IPS DF 19.7 (cell line): ENCODE measurements around the gene SDCBP2.

Source experiments
- DNase-seq: peaks from one replicate; pipeline ENCODE4 v3.0.0-alpha.2; 2013; ENCODE audit warnings: low read depth, low spot score

SDCBP2 gene

DNA sequence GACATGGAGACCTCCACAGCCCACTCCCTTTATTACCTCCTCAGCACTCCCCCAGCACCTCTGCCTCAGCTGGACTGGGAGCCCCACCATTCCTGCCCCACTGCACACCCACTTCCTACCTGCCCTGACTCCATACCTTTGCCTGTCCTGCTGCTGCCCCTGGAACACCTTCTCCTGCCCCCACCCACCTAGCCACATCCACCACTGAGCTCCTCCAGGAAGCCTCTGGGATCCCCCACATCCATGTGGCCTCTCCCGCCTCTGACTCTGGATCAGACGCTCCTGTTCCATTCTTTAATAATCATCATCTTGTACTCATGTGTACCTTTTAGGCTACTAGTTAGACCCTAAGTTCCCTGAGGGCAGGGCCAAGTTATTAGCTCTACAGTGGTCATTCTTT is 2.2 kb upstream of the SDCBP2 start:
- DNase-seq = no peak

DNA sequence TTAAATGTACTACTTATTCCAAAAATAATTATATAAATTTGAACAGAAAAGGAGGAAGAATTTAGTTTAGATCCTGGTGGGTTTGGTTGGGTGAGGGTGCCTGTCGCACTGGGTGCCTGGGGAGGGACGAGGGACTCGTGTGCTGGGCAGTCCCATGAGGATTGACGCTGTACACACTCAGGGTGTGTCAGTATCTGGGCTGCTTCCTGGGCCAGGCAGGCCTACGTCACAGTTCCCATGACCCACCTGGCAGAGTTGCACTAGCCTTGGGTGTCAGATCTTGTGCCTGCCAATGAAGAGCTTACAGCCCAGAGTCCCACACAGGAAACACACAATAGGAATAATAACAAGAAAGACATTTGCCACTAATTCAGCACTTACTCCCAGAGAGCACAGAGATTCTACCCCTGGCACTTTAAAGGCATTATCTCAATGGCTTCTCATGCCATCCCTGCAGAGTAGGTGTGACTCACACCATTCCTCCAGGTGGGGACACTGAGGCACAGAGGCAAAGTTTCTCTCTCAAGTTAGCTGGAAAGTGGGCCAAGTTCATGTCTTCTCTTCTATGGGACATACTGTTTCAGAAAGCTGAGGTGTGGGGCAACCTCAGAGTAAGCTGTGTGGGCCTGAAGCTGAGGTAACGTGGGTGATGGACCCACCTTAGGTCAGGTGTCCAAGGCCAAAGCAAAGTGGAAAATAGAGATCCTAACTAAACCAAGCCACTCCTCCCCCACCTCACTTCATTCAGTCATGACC is 1.3 kb upstream of the SDCBP2 start:
- no peak for DNase-seq

DNA sequence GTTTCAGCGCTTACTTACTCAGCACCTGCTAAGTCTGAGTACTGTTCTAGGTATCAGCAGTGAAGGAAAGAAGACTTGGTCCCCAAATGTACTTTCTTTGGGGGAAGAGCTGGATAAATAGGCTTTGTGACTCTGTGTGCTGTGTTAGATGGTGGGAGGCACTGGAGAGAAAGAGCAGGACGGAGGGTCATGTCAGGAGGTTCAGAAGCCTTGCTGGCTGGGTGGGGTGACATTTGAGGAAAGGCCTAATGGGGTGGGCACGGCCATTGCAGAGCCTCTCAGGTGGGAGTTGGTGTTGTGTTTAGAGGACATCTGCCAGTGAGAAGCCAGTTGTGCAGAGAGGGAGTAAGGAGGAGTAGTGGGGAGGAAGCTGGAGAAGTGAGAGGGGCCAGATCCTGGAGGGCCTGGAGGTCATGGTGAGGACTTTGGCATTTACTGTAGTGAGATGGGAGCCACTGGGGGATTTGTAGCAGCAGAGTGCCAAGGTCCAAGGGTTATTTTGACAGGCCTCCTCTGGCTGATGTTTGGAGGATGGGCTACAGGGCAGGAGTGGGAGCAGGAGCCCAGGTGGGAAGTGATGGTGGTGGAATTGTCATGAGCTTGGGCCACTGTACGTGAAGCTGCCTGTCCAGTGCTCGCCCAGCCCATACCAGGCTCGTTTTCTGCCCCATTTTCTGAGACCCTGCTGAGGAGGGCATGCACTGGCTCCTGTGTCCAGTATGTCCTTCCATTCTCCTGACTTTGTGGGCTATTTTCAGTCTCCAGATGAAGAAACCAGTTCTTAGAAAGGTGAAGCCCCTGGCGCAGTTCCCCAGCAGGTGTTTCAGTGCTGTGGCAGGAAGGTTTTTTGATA is 886 bp downstream of the SDCBP2 start:
- no peak for DNase-seq

- DNase-seq = no peak
Observed at GRCh38 chr20:1327241-1327653, 1.7 kb downstream of the SDCBP2 start.

DNA sequence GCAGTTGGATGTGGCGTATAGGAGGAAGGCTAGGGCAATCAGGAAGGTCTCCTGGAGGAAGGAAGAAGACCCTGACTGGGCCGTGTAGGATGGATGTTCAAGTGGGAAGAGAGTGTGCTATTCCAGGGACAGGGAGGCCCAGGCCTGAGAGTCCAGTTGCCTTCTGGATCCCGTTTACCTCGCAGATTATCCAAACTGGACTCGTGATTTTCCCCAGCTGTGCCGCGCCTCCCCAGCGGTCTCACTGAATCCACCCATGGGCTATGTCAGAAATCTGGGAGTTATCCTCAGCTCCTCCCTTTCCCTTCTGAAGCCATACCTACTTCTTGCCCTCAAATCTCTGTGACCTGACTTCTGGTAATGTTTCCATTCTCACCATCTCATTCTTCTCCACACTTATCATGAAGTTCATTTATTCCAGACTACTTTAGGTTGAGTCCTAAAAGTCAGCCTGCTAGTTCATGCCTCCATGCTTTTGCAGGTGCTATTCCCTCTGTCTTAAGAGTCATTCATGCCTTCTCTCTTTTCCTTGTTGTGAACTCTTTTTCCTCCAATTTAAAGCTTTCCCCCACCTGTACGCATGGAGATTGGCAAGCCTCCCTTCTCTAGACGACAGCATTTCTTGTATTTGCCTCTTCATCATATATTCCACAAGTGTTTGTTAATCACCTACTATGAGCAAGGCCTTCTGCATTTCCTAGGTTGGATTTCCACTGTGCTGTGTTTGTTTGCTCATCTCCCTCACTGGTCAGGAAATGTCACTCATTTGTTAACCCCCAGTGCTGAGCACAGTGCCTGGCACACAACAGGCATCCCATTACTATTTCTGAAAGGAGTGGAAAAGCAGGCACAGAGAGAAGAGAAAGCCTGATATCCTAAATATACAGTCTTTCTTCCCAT is 2.7 kb downstream of the SDCBP2 start:
- DNase-seq = no peak

DNA sequence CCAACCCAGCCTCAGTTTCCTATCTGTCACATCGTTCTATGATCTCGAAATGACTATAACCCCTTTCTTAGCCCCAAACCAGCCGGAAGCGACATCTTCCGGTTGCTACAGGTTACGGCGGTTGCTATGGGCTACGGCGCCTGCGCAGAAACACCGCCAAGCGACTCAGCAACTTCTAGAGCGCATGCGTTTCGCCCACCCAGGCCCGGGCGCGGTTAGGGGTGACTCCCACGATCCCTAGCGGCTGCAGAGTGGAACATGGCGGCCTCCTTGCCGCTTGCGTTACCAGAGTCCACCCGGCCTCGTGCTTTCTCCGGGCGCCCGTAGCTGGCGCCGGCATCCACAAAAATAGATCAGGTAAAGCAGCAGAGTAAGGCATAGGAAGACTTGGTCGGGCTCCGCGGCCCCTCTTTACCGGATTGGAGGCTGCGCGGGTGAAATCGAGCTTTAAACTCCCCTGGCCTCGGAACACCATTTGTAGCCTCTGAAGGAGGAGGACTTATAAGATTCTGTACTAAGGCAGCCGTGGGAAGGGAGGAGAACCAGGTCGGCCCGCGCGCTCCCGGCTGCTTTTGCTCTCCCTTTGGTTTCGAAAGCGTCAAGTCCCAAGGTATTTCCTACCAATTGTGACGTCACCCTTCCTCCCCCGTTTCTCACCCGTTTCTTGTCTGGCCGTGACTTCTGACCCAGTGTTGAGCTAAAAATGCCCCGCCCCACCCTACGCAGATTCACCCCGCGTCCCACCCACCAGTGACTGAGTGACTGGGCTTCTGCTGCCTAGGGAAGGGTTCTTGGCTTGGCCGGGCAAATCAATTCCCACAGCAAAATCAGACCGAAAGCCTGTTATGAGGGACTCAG is 3.5 kb downstream of the SDCBP2 start:
- DNase-seq = peak; percentile 74

GRCh38 chr20:1324598-1325172 is 4.3 kb downstream of the SDCBP2 start:
- DNase-seq = no peak

DNA sequence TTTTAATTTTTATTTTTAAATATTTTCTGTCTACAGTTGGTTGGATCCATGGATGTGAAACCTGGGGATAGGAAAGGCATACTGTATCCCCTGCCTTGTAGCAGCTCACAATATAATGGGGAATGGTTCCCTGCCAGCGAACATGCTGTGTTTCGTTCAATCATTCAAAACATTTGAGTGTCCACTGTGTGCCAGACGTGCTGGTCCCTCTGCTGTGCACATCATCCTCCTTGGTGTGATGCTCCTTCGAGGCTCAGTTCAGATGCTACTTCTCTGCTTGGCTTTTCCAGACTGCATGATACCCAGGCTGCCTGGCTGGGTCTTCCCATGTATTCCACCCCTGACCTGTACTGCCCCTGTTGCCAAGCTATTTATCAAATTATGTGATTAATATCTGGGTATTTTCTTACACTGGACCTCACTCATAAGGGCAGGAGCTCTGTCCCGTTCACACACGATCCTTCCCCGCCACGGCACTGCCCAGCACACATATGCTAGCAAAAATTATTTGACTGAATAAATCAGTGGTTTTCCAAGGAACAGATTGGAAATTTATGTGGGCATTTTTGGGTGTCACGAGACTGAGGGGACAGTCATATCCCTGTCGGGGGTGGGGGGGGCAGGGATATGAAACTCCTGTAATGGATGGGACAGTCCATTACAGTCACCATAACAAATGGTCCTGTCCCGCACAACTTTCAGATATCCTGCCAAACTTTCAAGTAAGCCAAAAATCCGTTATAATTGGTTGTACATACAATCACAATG is 4.9 kb downstream of the SDCBP2 start:
- no peak for DNase-seq

DNA sequence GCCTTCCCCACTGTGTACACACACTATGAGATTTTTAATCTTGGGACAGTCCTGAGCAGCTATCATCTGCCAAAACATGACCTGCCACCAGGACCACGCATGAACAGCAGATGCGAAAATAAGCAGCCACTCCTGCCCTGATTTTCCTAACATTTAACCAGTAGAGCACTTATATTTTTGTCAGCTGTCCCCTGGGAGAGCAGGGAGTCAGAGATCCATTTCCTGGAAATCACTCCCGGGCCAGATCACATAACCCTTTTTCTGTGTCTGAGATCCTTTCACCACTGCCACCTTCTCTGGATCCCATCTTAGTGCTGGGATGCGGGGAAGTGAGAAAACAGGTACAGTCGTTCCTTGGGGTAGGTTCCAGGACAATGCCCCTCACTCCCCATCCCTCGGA is 5.7 kb downstream of the SDCBP2 start:
- DNase-seq = no peak

- DNase-seq = no peak
Observed at GRCh38 chr20:1322511-1323245, 6.3 kb downstream of the SDCBP2 start.

DNA sequence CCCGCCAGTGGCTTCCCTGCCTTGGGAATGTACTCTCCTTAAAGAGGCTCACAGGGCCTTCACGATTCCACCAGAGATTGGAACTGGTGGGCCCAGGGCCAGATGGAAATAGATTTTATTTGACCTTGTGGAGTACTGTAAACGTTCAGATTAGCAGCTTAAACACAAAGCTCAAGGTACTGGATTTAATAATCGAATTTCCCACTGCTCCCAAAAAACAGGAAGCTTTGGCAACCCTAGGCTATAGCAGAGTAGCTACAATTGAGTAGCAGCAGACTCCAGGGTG is 7.3 kb downstream of the SDCBP2 start:
- DNase-seq = no peak

DNA sequence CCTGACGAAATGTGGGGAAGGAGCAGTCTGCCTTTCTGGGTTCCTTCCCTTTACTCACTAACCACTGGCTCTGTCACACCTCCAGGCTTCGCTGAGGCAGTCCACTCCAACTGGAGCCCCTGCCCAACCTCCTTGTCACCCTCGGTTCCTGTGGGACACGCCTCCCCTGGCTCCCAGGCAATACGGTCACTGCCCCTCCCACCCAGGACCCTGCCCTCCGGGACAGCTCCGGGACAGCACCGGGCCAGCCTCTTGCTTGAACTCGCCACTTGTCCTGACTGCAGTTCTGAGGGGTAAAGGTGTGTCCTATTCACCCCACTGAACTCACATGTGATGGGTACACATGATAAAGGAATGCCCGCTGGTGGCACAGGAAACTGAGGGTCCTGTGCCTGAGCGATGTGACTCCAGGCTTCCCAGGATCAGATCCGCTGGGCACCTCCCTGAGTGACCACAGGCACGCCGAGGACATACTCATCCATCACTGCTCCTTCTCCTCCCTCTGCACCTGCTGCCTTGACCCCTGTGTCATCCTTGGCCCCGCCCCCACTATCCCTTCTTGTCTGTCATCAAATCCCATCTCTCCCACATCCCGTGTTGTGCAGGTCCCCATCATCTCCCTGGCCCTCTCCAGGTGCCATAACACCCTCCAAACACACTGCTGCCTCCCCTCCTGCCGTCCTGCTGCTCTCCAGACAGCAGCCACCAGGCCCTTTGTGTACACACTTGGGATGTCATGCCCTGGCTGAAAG is 7.9 kb downstream of the SDCBP2 start:
- no peak for DNase-seq

DNA sequence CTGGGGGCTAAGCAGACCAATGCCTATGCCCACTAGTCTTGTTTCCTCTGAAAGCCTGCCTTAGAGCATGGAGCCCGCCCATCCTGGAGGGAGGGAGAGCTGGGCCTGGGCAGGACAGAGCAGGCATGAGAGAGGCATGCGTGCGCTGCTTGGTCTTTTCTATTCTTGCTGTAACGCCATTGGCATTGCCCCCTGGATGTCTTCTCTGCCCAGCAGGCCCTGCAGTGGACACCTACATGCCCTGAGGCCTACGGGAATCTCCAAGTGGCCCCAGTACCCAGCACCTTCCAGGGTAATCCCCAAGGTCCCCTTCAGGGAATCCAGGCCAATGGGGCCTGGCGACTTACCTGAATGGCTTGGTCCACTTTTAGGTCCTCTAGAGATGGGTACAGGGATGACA is 8.9 kb downstream of the SDCBP2 start:
- no peak for DNase-seq

- DNase-seq = no peak
Observed at GRCh38 chr20:1319462-1319861, 9.5 kb downstream of the SDCBP2 start.

DNA sequence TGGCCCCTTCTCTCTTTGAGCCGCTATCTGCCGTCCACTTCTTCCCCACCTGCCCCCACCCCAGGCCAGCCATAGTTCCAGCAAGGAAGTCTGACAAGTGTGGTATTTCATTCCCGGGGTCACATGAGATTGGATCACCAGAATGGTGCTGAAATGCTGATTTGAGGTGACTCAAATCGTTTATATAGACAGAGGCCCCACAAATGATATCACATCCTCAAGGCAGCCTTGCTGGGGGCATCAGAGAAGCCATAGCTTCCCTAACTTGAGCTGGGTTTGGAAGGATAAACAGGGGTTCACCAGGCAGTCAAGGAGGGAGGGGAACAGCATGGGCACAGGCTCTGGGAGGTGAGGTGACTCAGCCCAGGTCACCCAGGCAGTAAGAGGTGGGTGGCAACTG is 9.9 kb downstream of the SDCBP2 start:
- no peak for DNase-seq

- DNase-seq = no peak
Observed at GRCh38 chr20:1317545-1318255, 11.2 kb downstream of the SDCBP2 start.

DNA sequence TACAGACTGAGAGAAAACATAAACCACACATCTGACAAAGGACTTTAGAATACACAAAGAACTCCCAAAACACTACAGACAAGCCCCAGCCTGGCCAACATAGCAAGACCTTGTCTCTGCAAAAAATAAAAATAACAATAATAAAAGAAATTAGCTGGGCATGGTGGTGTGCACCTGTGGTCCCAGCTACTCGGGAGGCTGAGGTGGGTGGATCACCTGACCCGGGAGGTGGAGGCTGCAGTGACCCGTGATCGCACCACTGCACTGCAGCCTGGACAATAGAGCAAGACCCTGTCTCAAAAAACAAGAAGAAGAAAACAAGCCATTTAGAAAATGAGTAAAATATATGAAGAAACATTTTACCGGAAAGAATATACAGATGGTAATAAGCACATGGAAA is 13.1 kb downstream of the SDCBP2 start:
- DNase-seq = no peak
